Measurements from ENCODE around the gene APCDD1L. TPM values are rescaled to one million over a fixed set of nuclear protein-coding genes. Genes with fewer than 3 reads are reported as not detected.
A peak's percentile ranks its signal among the peaks of the same experiment; 100 is the strongest.

The APCDD1L gene
- total RNA-seq, 1 donor from 2014 or later, result 16.4 TPM

- Mint-ChIP-seq H3K36me3 (ENCODE audit: low read depth, unreplicated experiment) (peaks cover 12% of the 10 kb centered on the region), H3K27ac (ENCODE audit: unreplicated experiment) (peak overlapping the region; percentile 47), H3K27me3 (ENCODE audit: low read depth, unreplicated experiment) (no peaks in the 10 kb centered on the region), H3K9me3 (ENCODE audit: unreplicated experiment) (no peaks in the 10 kb centered on the region), H3K4me1 (ENCODE audit: low read depth, unreplicated experiment) (peaks cover 11% of the 10 kb centered on the region), H3K4me3 (ENCODE audit: unreplicated experiment) (no peak overlapping the region)
- H3K4me1 ChIP-seq (ENCODE audit: insufficient read depth, low read length), result peaks cover 4% of the 10 kb centered on the region
- H3K4me2 ChIP-seq (ENCODE audit: low read length), result no peak overlapping the region
- no peak overlapping the region for H2AFZ ChIP-seq (ENCODE audit: low read depth, low read length)
- peaks cover 94% of the 10 kb centered on the region for H3K79me2 ChIP-seq (ENCODE audit: insufficient read depth, low read length)
- H3K9ac ChIP-seq (ENCODE audit: low read length), result no peak overlapping the region
- no peak for TF ChIP-seq EZH2 (IDR thresholded peaks at IDR 0.05; ENCODE audit: insufficient read depth, low read length)
- TF ChIP-seq, protein P1, sequence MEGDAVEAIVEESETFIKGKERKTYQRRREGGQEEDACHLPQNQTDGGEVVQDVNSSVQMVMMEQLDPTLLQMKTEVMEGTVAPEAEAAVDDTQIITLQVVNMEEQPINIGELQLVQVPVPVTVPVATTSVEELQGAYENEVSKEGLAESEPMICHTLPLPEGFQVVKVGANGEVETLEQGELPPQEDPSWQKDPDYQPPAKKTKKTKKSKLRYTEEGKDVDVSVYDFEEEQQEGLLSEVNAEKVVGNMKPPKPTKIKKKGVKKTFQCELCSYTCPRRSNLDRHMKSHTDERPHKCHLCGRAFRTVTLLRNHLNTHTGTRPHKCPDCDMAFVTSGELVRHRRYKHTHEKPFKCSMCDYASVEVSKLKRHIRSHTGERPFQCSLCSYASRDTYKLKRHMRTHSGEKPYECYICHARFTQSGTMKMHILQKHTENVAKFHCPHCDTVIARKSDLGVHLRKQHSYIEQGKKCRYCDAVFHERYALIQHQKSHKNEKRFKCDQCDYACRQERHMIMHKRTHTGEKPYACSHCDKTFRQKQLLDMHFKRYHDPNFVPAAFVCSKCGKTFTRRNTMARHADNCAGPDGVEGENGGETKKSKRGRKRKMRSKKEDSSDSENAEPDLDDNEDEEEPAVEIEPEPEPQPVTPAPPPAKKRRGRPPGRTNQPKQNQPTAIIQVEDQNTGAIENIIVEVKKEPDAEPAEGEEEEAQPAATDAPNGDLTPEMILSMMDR (IDR thresholded peaks at IDR 0.05; ENCODE audit: insufficient read depth, low read depth, low read length), result no peak
- H3K27ac ChIP-seq (ENCODE audit: low read depth, low read length), result no peak overlapping the region
- no peaks in the 10 kb centered on the region for H3K27me3 ChIP-seq (ENCODE audit: insufficient read depth, low read length)
- H4K20me1 ChIP-seq (ENCODE audit: insufficient read depth, low read length), result peaks cover 75% of the 10 kb centered on the region
- H3K9me3 ChIP-seq (ENCODE audit: insufficient read depth, low read depth, low read length), result no peaks in the 10 kb centered on the region
- no peak overlapping the region for H3K4me3 ChIP-seq (ENCODE audit: insufficient read depth, low read depth, low read length)
- FAIRE-seq (no peak), DNase-seq (ENCODE audit: low read depth) (no peak)
- no peaks in the 10 kb centered on the region for H3K36me3 ChIP-seq (ENCODE audit: insufficient read depth, low read length)
Measured at GRCh38 chr20:58432186-58432954, 82.8 kb downstream of the APCDD1L start.

DNA sequence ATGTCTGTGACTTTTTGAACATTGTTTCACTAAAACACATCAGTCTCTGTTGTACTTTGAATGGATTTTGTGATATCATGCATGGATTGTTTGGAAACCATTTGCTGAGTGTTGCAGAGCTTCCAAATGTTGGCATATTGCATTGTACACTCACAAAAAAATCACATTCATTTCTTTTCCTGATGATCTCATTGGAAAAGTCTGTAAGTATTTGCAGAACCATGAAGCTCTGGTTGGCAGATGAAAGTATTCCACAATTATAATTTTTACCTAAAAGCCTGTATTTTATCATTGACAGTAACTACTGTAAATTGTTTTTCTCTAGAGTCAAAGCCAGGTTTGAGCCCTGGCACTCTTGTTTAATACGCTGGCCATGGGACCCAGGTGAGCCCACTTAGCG, 84.1 kb downstream of the APCDD1L start:
- DNase-seq (ENCODE audit: low read depth) (peak; percentile 21), FAIRE-seq (no peak)
- Histone ChIP-seq H3K4me3 (ENCODE audit: insufficient read depth, low read depth, low read length) (no peak overlapping the region), H3K9ac (ENCODE audit: low read length) (no peak overlapping the region), H3K27me3 (ENCODE audit: insufficient read depth, low read length) (no peaks in the 10 kb centered on the region), H3K9me3 (ENCODE audit: insufficient read depth, low read depth, low read length) (no peaks in the 10 kb centered on the region), H2AFZ (ENCODE audit: low read depth, low read length) (no peak overlapping the region), H3K27ac (ENCODE audit: low read depth, low read length) (no peak overlapping the region), H4K20me1 (ENCODE audit: insufficient read depth, low read length) (peaks cover 81% of the 10 kb centered on the region), H3K4me2 (ENCODE audit: low read length) (no peak overlapping the region), H3K36me3 (ENCODE audit: insufficient read depth, low read length) (no peaks in the 10 kb centered on the region), H3K4me1 (ENCODE audit: insufficient read depth, low read length) (peaks cover 4% of the 10 kb centered on the region), H3K79me2 (ENCODE audit: insufficient read depth, low read length) (peaks cover 95% of the 10 kb centered on the region)
- Mint-ChIP-seq H3K4me3 (ENCODE audit: unreplicated experiment) (no peak overlapping the region), H3K27ac (ENCODE audit: unreplicated experiment) (no peak overlapping the region), H3K9me3 (ENCODE audit: unreplicated experiment) (no peaks in the 10 kb centered on the region), H3K36me3 (ENCODE audit: low read depth, unreplicated experiment) (peaks cover 12% of the 10 kb centered on the region), H3K4me1 (ENCODE audit: low read depth, unreplicated experiment) (peaks cover 11% of the 10 kb centered on the region), H3K27me3 (ENCODE audit: low read depth, unreplicated experiment) (no peaks in the 10 kb centered on the region)
- no peak for TF ChIP-seq EZH2 (IDR thresholded peaks at IDR 0.05; ENCODE audit: insufficient read depth, low read length)
- TF ChIP-seq, protein P1 (IDR thresholded peaks at IDR 0.05; ENCODE audit: insufficient read depth, low read depth, low read length), result no peak

DNA sequence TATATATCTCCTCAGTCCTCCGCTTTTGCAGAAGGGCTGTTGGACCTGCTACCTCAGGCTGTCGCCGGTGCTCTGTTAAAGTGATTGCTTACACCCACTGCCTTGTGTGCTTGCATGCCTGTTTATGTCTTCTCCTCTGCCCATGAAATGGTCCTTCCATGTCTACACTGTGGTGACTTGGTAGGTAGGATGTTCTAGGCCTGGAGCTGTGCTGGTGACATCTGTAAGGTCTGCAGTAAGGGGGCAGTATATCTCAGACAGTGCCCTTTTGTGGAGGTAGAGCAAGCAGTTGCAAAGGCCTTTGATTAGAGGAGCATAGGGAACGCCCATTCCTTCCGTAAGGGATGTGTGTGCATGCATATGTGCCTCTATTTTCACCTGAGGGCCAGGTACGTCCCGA, 85.9 kb downstream of the APCDD1L start:
- H3K27me3 ChIP-seq (ENCODE audit: insufficient read depth, low read length), result no peaks in the 10 kb centered on the region
- Mint-ChIP-seq H3K4me1 (ENCODE audit: low read depth, unreplicated experiment) (peaks cover 14% of the 10 kb centered on the region), H3K27ac (ENCODE audit: unreplicated experiment) (no peak overlapping the region), H3K36me3 (ENCODE audit: low read depth, unreplicated experiment) (peaks cover 12% of the 10 kb centered on the region), H3K27me3 (ENCODE audit: low read depth, unreplicated experiment) (no peaks in the 10 kb centered on the region), H3K4me3 (ENCODE audit: unreplicated experiment) (no peak overlapping the region), H3K9me3 (ENCODE audit: unreplicated experiment) (no peaks in the 10 kb centered on the region)
- no peak overlapping the region for H3K9ac ChIP-seq (ENCODE audit: low read length)
- TF ChIP-seq, protein P1 (IDR thresholded peaks at IDR 0.05; ENCODE audit: insufficient read depth, low read depth, low read length), result no peak
- TF ChIP-seq EZH2 (IDR thresholded peaks at IDR 0.05; ENCODE audit: insufficient read depth, low read length), result no peak
- no peak overlapping the region for H3K4me2 ChIP-seq (ENCODE audit: low read length)
- no peaks in the 10 kb centered on the region for H3K9me3 ChIP-seq (ENCODE audit: insufficient read depth, low read depth, low read length)
- H3K4me1 ChIP-seq (ENCODE audit: insufficient read depth, low read length), result peaks cover 4% of the 10 kb centered on the region
- peaks cover 95% of the 10 kb centered on the region for H3K79me2 ChIP-seq (ENCODE audit: insufficient read depth, low read length)
- no peaks in the 10 kb centered on the region for H3K36me3 ChIP-seq (ENCODE audit: insufficient read depth, low read length)
- DNase-seq (ENCODE audit: low read depth), result no peak
- H2AFZ ChIP-seq (ENCODE audit: low read depth, low read length), result no peak overlapping the region
- no peak for FAIRE-seq
- H4K20me1 ChIP-seq (ENCODE audit: insufficient read depth, low read length), result peaks cover 83% of the 10 kb centered on the region
- no peak overlapping the region for H3K27ac ChIP-seq (ENCODE audit: low read depth, low read length)
- H3K4me3 ChIP-seq (ENCODE audit: insufficient read depth, low read depth, low read length), result no peak overlapping the region
